Endothelial cell of umbilical vein (primary cell): ENCODE results near the gene SLC6A6. TPM values are rescaled to one million over a fixed set of nuclear protein-coding genes. Genes with fewer than 3 reads are reported as not detected.

Experiments
- BruUV-seq: library from RNA; stranded (reverse); fragments of 400-500 nt; replicated peaks from 2 replicates; lab custom pipeline; 2021; lab: Mats Ljungman, UMichigan
- CTCF ChIA-PET: fragments of 300-600, 350-600 bp; sonication (Branson Sonifier 250); formaldehyde crosslinking; loops from one replicate; lab custom pipeline; 2021; ENCODE audit warnings: antibody characterized with exemption, inconsistent platforms; lab: Charles Lee
- POLR2A ChIA-PET: fragments of 300-600, 350-600 bp; sonication (Branson Sonifier 250); formaldehyde crosslinking; loops from one replicate; lab custom pipeline; 2021; ENCODE audit warnings: antibody characterized with exemption, inconsistent platforms; lab: Charles Lee
- DNase-seq: peaks from one replicate; pipeline ENCODE4 v3.0.0-alpha.2; 2011; ENCODE audit warnings: low read depth, low spot score
- FAIRE-seq: peaks from 2 replicates; lab custom pipeline; 2011; peaks lifted over from hg19 to GRCh38; lab: Jason Lieb, UNC
- H2AFZ ChIP-seq: 2 replicates; pipeline ENCODE4 v1.6.0; 2012; ENCODE audit warnings: low read depth, low read length, control low read depth, inconsistent platforms
- H3K27ac ChIP-seq: 2 replicates; pipeline ENCODE4 v1.5.1; 2011; ENCODE audit warnings: low read depth, mild to moderate bottlenecking, control low read depth, low read length, moderate library complexity; ENCODE audit not compliant: insufficient read depth
- H3K27me3 ChIP-seq, 2 experiments: 2 replicates each; pipeline versions ENCODE4 v1.6.0 to v1.6.1; 2011; ENCODE audit warnings: low read length in 2 of 2, mixed read lengths in 1 of 2; ENCODE audit not compliant: control insufficient read depth in 2 of 2, insufficient read depth in 2 of 2
- H3K36me3 ChIP-seq, 2 experiments: 2 replicates in 1 of 2; 3 replicates in 1 of 2; pipeline ENCODE4 v1.5.1; 2011; ENCODE audit warnings: low read length in 2 of 2, mild to moderate bottlenecking in 1 of 2, moderate library complexity in 1 of 2; ENCODE audit not compliant: control insufficient read depth in 2 of 2, insufficient read depth in 2 of 2; ENCODE audit errors: extremely low read depth in 1 of 2
- H3K4me1 ChIP-seq: 3 replicates; pipeline ENCODE4 v1.5.1; 2011; ENCODE audit warnings: mild to moderate bottlenecking, low read length; ENCODE audit not compliant: control insufficient read depth, insufficient read depth; ENCODE audit errors: extremely low read depth
- H3K4me2 ChIP-seq: 2 replicates; pipeline ENCODE4 v1.6.1; 2011; ENCODE audit warnings: low read length, control low read depth, mixed read lengths; ENCODE audit not compliant: insufficient read depth
- H3K4me3 ChIP-seq, 3 experiments: fragments of 200-600 bp in 1 of 3; sonication (generic), shearing (Covaris generic) in 1 of 3; replicated peaks in 1 of 3; 2 replicates each; pipeline ENCODE4 v1.5.1; 2011 to 2016; ENCODE audit warnings: control low read depth in 3 of 3, low read length in 3 of 3, mild to moderate bottlenecking in 2 of 3, inconsistent platforms in 1 of 3, low read depth in 1 of 3, moderate library complexity in 1 of 3; ENCODE audit not compliant: insufficient read depth in 1 of 3
- H3K79me2 ChIP-seq: 2 replicates; pipeline ENCODE4 v1.6.0; 2012; ENCODE audit warnings: low read length, inconsistent platforms; ENCODE audit not compliant: control insufficient read depth, insufficient read depth
- H3K9ac ChIP-seq: replicated peaks from 2 replicates; pipeline ENCODE3; 2011; ENCODE audit warnings: low read length, control low read depth; ENCODE audit not compliant: insufficient read depth; ENCODE audit errors: extremely low read depth
- H3K9me1 ChIP-seq: replicated peaks from 3 replicates; pipeline ENCODE4 v1.6.0; 2011; ENCODE audit warnings: mild to moderate bottlenecking, low read length; ENCODE audit not compliant: control insufficient read depth, insufficient read depth; ENCODE audit errors: extremely low read depth
- H3K9me3 ChIP-seq: replicated peaks from 2 replicates; pipeline ENCODE4 v1.5.1; 2012; ENCODE audit warnings: low read length, inconsistent platforms; ENCODE audit not compliant: control insufficient read depth, insufficient read depth
- H4K20me1 ChIP-seq: replicated peaks from 2 replicates; pipeline ENCODE3; 2011; ENCODE audit warnings: mild to moderate bottlenecking, low read length; ENCODE audit not compliant: control insufficient read depth, insufficient read depth; ENCODE audit errors: extremely low read depth
- EZH2 ChIP-seq: IDR thresholded peaks from 2 replicates; pipeline ENCODE4 v1.6.1; 2012; ENCODE audit warnings: borderline replicate concordance, low read depth, mild to moderate bottlenecking, moderate library complexity, low read length, inconsistent platforms; ENCODE audit not compliant: severe bottlenecking
- FOS ChIP-seq: IDR thresholded peaks from 2 replicates; pipeline ENCODE4 v1.6.1; 2011; ENCODE audit warnings: mild to moderate bottlenecking, low read length, moderate library complexity, borderline replicate concordance; ENCODE audit not compliant: insufficient read depth
- GATA2 ChIP-seq: IDR thresholded peaks from 2 replicates; pipeline ENCODE4 v1.7.0; 2011; ENCODE audit warnings: low read depth, mild to moderate bottlenecking, moderate library complexity, mixed read lengths, low read length; ENCODE audit not compliant: insufficient read length, insufficient read depth
- JUN ChIP-seq: IDR thresholded peaks from 2 replicates; pipeline ENCODE4 v1.6.1; 2011; ENCODE audit warnings: borderline replicate concordance, low read depth; ENCODE audit not compliant: insufficient read length, insufficient read depth
- MYC ChIP-seq: IDR thresholded peaks from one replicate; pipeline ENCODE4 v1.6.1; 2011; ENCODE audit warnings: mild to moderate bottlenecking, low read depth, low read length
- POLR2A ChIP-seq: IDR thresholded peaks from 2 replicates; pipeline ENCODE4 v1.6.1; 2012; ENCODE audit warnings: low read depth, mild to moderate bottlenecking, control low read depth, low read length
- POLR2AphosphoS5 ChIP-seq: IDR thresholded peaks from 2 replicates; pipeline ENCODE4 v1.6.1; 2012; ENCODE audit warnings: low read depth, mild to moderate bottlenecking, control low read depth, low read length, moderate library complexity; ENCODE audit not compliant: insufficient read depth
- dilution Hi-C: fragments of 300-500 bp; cut with MboI; formaldehyde crosslinking; loops from one replicate; pipeline ENCODE4 v1.15.0; 2019; ENCODE audit warnings: low sequenced_read_pairs; ENCODE audit not compliant: extremely low pct_ligation_motif_present
- intact Hi-C: fragments of 100-400 bp; cut with micrococcal nuclease; formaldehyde crosslinking; loops from one replicate; pipeline ENCODE4 v1.10.0; 2022
- polyA plus RNA-seq, 4 experiments: library from polyadenylated mRNA; depleted of rRNA in 3 of 4; stranded (reverse) in 3 of 4; unstranded in 1 of 4; fragments of >200 nt; gene quantifications; 2 replicates each; pipeline versions ENCODE4 v1.2.1 to v1.2.3, GENCODE V29; 2011 to 2012; ENCODE audit warnings: missing spikeins in 1 of 4
- total RNA-seq: library from RNA; stranded (reverse); gene quantifications from 2 replicates; pipeline ENCODE4 v1.2.3, GENCODE V29; 2021
- TF ChIP-seq, protein P1 (sequence below), 2 donors: IDR thresholded peaks; 1 replicate in 1 of 2; 2 replicates in 1 of 2; pipeline ENCODE4 v1.5.1; 2011; ENCODE audit warnings: low read length in 2 of 2, mild to moderate bottlenecking in 2 of 2, moderate library complexity in 2 of 2, control low read depth in 1 of 2, inconsistent platforms in 1 of 2, low read depth in 1 of 2; ENCODE audit not compliant: insufficient read depth in 1 of 2; ENCODE audit errors: extremely low read depth in 1 of 2
- TF ChIP-seq, protein P2 (sequence below): IDR thresholded peaks from 2 replicates; pipeline ENCODE4 v1.6.1; 2011; ENCODE audit not compliant: insufficient read depth, insufficient read length

Gene SLC6A6
- total and polyA plus RNA-seq, 2 donors (not counting 3 experiments of a cell fraction or from before 2014, with no cell fraction given) = 25.7 to 38.0 TPM

DNA sequence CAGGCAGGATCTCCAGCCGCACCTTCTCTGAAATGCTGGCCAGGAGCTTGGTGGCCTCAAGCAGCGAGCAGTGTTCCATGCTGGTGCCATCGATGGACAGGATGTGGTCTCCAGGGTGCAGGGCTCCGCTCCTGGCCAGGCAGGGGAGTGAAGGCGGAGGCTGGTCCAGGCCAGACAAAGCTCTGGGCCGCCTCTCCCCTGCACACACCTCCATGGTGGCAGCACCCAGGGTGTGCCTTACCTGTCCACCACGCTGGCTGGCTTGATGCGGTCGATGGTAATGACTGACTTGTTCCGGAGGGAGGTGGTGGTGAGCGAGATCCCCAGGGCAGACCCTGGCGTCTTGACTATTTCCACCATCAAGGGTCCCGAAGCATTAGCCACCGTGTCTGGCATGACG lies 117.7 kb downstream of the SLC6A6 start:
- FAIRE-seq = no peak
- H3K4me1 ChIP-seq = no peaks in the 10 kb centered on the region
- H3K27ac ChIP-seq = no peak overlapping the region
- H3K4me2 ChIP-seq = no peak overlapping the region
- ChIA-PET CTCF (interaction anchor here (0.8 to 1.3 kb wide), 2 partner anchors 8 to 635 kb away, joined by 3 to 4 read pairs; no protein-coding TSS in a partner anchor), POLR2A (no interaction called here)
- H2AFZ ChIP-seq = no peak overlapping the region
- intact Hi-C loops (no loop called here), dilution Hi-C loops (no loop called here)
- no peaks in the 10 kb centered on the region for H3K27me3 ChIP-seq
- no peak overlapping the region for H3K9ac ChIP-seq
- DNase-seq = no peak
- no peaks in the 10 kb centered on the region for H3K36me3 ChIP-seq
- H4K20me1 ChIP-seq = no peaks in the 10 kb centered on the region
- no peaks in the 10 kb centered on the region for H3K9me1 ChIP-seq
- TF ChIP-seq POLR2A (no peak), MYC (no peak), FOS (no peak), GATA2 (no peak), JUN (no peak), POLR2AphosphoS5 (no peak), EZH2 (no peak)
- TF ChIP-seq, protein P1, sequence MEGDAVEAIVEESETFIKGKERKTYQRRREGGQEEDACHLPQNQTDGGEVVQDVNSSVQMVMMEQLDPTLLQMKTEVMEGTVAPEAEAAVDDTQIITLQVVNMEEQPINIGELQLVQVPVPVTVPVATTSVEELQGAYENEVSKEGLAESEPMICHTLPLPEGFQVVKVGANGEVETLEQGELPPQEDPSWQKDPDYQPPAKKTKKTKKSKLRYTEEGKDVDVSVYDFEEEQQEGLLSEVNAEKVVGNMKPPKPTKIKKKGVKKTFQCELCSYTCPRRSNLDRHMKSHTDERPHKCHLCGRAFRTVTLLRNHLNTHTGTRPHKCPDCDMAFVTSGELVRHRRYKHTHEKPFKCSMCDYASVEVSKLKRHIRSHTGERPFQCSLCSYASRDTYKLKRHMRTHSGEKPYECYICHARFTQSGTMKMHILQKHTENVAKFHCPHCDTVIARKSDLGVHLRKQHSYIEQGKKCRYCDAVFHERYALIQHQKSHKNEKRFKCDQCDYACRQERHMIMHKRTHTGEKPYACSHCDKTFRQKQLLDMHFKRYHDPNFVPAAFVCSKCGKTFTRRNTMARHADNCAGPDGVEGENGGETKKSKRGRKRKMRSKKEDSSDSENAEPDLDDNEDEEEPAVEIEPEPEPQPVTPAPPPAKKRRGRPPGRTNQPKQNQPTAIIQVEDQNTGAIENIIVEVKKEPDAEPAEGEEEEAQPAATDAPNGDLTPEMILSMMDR (IDR thresholded peaks at IDR 0.05; ENCODE audit: extremely low read depth in 1 of 2, insufficient read depth in 1 of 2, low read depth in 1 of 2, low read length in 2 of 2) = no peak
- TF ChIP-seq, protein P2, sequence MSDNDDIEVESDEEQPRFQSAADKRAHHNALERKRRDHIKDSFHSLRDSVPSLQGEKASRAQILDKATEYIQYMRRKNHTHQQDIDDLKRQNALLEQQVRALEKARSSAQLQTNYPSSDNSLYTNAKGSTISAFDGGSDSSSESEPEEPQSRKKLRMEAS = no peak
- BruUV-seq = no TSS peak
- no peak overlapping the region for H3K4me3 ChIP-seq
- H3K79me2 ChIP-seq = no peaks in the 10 kb centered on the region
- H3K9me3 ChIP-seq = no peaks in the 10 kb centered on the region
